A673 (cell line): ENCODE results near the gene JAML. TPM values are rescaled to one million over a fixed set of nuclear protein-coding genes. Genes with fewer than 3 reads are reported as not detected.
A peak's percentile ranks its signal among the peaks of the same experiment; 100 is the strongest.

ENCODE experiments used
- BruUV-seq: library from RNA; stranded (reverse); fragments of 400-500 nt; replicated peaks from 2 replicates; lab custom pipeline; 2021; lab: Mats Ljungman, UMichigan
- CTCF ChIA-PET: fragments of 300-600 bp; sonication (Branson Sonifier 250); formaldehyde crosslinking; loops from one replicate; lab custom pipeline; 2022; ENCODE audit warnings: antibody characterized with exemption; lab: Charles Lee
- POLR2A ChIA-PET: fragments of 300-600 bp; sonication (Branson Sonifier 250); formaldehyde crosslinking; loops from one replicate; lab custom pipeline; 2022; ENCODE audit warnings: antibody characterized with exemption; ENCODE audit not compliant: low non-redundant PET; lab: Charles Lee
- DNase-seq: peaks from one replicate; pipeline ENCODE4 v3.0.0-alpha.2; 2015; ENCODE audit warnings: low spot score
- H3K27ac ChIP-seq: fragments of 200-600 bp; sonication (generic); 2 replicates; pipeline ENCODE4 v1.5.1; 2016; ENCODE audit warnings: mixed run types, low read depth, mild to moderate bottlenecking, mixed read lengths, antibody characterized with exemption, low read length; ENCODE audit not compliant: poor library complexity, severe bottlenecking
- H3K27me3 ChIP-seq: fragments of 200-600 bp; sonication (generic); replicated peaks from 2 replicates; pipeline ENCODE4 v1.6.1; 2017; ENCODE audit warnings: mixed run types, low read depth, mild to moderate bottlenecking, mixed read lengths, antibody characterized with exemption, low read length; ENCODE audit not compliant: insufficient read depth, poor library complexity
- H3K36me3 ChIP-seq: fragments of 200-600 bp; sonication (generic); 2 replicates; pipeline ENCODE4 v1.6.1; 2016; ENCODE audit warnings: mixed run types, mild to moderate bottlenecking, mixed read lengths, antibody characterized with exemption, low read length; ENCODE audit not compliant: insufficient read depth, poor library complexity, severe bottlenecking
- H3K4me1 ChIP-seq: fragments of 200-600 bp; sonication (generic); 2 replicates; pipeline ENCODE4 v1.6.1; 2017; ENCODE audit warnings: mixed run types, mild to moderate bottlenecking, mixed read lengths, antibody characterized with exemption, low read length; ENCODE audit not compliant: insufficient read depth, poor library complexity, severe bottlenecking
- H3K4me3 ChIP-seq: fragments of 200-600 bp; sonication (generic); 2 replicates; pipeline ENCODE4 v1.5.1; 2016; ENCODE audit warnings: low read depth, mixed run types, mild to moderate bottlenecking, mixed read lengths, low read length; ENCODE audit not compliant: poor library complexity, severe bottlenecking
- H3K9me3 ChIP-seq: fragments of 200-600 bp; sonication (generic); 2 replicates; pipeline ENCODE4 v1.6.1; 2016; ENCODE audit warnings: mixed run types, low read depth, mild to moderate bottlenecking, mixed read lengths, antibody characterized with exemption, low read length; ENCODE audit not compliant: poor library complexity, severe bottlenecking
- EZH2 ChIP-seq: fragments of 200-600 bp; sonication (generic); IDR thresholded peaks from 2 replicates; pipeline ENCODE4 v1.6.1; 2017; ENCODE audit warnings: borderline replicate concordance, low read depth, mild to moderate bottlenecking, mixed read lengths, antibody characterized with exemption, low read length; ENCODE audit not compliant: poor library complexity, severe bottlenecking
- intact Hi-C: fragments of 100-400 bp; cut with micrococcal nuclease; formaldehyde crosslinking; loops from one replicate; pipeline ENCODE4 v1.10.0; 2022; ENCODE audit not compliant: unreplicated experiment
- total RNA-seq: library from RNA; stranded (reverse); gene quantifications from 2 replicates; pipeline ENCODE4 v1.2.3, GENCODE V29; 2021
- TF ChIP-seq, protein P1 (sequence below): fragments of 300-800, 200-600 bp; sonication (generic); conservative IDR thresholded peaks from 2 replicates; pipeline ENCODE4 v1.5.1; 2017; ENCODE audit warnings: low read depth, mild to moderate bottlenecking, antibody characterized with exemption, low read length, moderate library complexity, mixed read lengths

JAML gene
- total RNA-seq, 1 experiment from 2014 or later: not detected

DNA sequence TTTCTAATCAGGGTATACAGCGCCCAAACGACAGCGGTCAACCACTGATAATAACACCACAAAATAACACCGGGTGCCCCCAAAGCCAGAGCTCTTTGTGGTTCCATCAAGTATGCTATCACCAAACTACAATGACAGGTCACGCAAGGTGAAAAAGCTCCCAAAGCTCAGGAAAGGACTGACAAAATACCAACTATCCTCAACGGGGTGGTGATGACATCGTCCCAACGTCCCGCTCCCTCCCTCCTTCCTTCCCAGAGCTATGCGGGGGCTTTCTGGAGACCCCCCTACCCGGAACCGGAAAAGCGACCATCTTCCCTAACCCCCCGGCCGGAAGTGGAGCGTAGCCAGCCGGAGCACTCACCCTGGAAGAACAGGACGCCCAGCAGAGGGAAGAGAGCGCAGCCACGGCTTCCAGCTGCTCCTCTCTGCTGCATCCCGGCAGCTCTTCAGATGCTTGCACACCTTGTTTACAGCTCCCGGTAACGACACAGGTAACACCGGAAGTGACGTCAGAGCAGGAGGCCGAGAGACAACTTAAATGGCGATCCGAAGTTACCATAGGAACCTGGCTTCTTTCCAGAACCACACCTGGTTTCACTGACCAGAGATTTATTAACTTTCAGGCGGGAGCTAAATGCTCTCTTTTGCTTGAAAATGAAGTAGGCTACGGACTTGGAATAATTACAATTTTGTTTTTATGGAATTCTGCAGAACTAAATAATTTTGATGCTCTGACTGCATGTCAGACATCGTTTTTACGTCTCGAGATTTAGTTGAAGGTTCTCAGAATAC, 27.2 kb upstream of the JAML start, which contains the start of gene MPZL3:
Gene MPZL3, minus strand, starts transcription at position 508 of the 795 bp plus-strand sequence. Its CDS starts 71 bp downstream, at position 437.
- CTCF ChIA-PET: no interaction called here
- POLR2A ChIA-PET: no interaction called here
- no peaks in the 10 kb centered on the region for H3K4me1 ChIP-seq
- DNase-seq: peak; percentile 78
- no TSS peak for BruUV-seq
- peaks cover 68% of the 10 kb centered on the region for H3K27me3 ChIP-seq
- H3K4me3 ChIP-seq: peak within 1 kb of the TSS; percentile 51
- H3K9me3 ChIP-seq: no peaks in the 10 kb centered on the region
- H3K27ac ChIP-seq: peak within 1 kb of the TSS; percentile 17
- no peaks in the 10 kb centered on the region for H3K36me3 ChIP-seq
- TF ChIP-seq, protein P1, sequence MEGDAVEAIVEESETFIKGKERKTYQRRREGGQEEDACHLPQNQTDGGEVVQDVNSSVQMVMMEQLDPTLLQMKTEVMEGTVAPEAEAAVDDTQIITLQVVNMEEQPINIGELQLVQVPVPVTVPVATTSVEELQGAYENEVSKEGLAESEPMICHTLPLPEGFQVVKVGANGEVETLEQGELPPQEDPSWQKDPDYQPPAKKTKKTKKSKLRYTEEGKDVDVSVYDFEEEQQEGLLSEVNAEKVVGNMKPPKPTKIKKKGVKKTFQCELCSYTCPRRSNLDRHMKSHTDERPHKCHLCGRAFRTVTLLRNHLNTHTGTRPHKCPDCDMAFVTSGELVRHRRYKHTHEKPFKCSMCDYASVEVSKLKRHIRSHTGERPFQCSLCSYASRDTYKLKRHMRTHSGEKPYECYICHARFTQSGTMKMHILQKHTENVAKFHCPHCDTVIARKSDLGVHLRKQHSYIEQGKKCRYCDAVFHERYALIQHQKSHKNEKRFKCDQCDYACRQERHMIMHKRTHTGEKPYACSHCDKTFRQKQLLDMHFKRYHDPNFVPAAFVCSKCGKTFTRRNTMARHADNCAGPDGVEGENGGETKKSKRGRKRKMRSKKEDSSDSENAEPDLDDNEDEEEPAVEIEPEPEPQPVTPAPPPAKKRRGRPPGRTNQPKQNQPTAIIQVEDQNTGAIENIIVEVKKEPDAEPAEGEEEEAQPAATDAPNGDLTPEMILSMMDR: no peak
- no peak for TF ChIP-seq EZH2
- intact Hi-C loops: no loop called here

- intact Hi-C loops: no loop called here
- BruUV-seq: no TSS peak
- Histone ChIP-seq H3K9me3 (no peaks in the 10 kb centered on the region), H3K4me1 (no peaks in the 10 kb centered on the region), H3K27me3 (peaks cover 66% of the 10 kb centered on the region), H3K36me3 (no peaks in the 10 kb centered on the region), H3K27ac (no peak overlapping the region), H3K4me3 (no peak overlapping the region)
- POLR2A ChIA-PET: no interaction called here
- TF ChIP-seq, protein P1: no peak
- no peak for TF ChIP-seq EZH2
- CTCF ChIA-PET: no interaction called here
- DNase-seq: no peak
Measured at GRCh38 chr11:118247041-118247440, 22.2 kb upstream of the JAML start.

DNA sequence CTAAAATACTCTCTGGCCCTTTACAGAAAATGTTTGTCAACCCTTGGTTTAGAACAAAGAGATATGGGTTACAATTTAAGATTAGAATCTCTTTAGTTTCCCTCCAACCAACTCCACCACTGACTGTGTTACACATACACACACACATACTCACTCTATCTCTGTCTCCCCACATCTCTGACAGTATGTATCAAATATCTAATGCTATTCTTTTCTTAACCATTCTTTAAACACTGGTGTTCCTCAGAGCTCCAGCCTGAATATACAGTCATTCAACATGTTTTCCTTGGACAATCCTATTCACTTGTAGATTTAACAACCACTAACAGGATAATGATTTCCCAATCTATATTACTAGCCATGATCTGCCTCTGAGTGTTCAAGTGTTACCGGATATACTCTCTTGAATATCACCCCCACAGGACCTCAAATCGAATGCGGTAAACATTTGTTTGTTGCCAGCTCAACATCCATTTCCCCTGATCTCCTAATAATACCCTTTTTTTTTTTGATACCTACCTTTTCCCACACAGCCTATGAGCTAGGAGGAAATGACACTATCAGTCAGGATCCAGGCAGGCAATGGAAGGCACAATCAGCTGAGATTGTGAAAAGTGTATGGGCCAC, 21.2 kb upstream of the JAML start:
- peaks cover 73% of the 10 kb centered on the region for H3K27me3 ChIP-seq
- H3K4me3 ChIP-seq: no peak overlapping the region
- intact Hi-C loops: no loop called here
- no peaks in the 10 kb centered on the region for H3K36me3 ChIP-seq
- no peak for DNase-seq
- ChIA-PET POLR2A (no interaction called here), CTCF (no interaction called here)
- TF ChIP-seq, protein P1: no peak
- no peak for TF ChIP-seq EZH2
- BruUV-seq: no TSS peak
- H3K27ac ChIP-seq: no peak overlapping the region
- H3K9me3 ChIP-seq: no peaks in the 10 kb centered on the region
- no peaks in the 10 kb centered on the region for H3K4me1 ChIP-seq
